Measurements from ENCODE around the gene BGN.

Gene BGN

GRCh38 chrX:153462291-153462690, 32.5 kb upstream of the BGN start:
- no peak for DNase-seq

DNA sequence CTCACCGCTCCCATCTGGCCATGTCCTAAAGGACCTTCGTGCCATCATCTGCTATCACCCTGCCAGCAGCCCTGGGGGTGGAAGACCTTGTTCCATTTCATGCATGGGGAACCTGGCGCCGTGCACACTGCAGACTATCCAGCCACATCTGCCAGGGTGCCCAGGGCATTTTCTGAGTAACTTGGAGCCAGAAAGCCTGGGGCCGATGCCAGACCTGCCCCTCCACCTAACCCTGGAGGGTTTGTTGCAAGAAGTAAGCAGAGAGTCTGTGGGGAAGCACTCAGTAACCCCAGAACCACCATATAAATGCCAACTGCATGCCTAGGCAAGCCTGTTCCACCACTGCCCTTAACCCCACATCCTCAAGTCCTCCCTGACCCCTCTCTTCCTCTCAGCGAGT, 31.7 kb upstream of the BGN start:
- DNase-seq, result no peak

- no peak for DNase-seq
Observed at GRCh38 chrX:153463556-153463955, 31.2 kb upstream of the BGN start.

DNA sequence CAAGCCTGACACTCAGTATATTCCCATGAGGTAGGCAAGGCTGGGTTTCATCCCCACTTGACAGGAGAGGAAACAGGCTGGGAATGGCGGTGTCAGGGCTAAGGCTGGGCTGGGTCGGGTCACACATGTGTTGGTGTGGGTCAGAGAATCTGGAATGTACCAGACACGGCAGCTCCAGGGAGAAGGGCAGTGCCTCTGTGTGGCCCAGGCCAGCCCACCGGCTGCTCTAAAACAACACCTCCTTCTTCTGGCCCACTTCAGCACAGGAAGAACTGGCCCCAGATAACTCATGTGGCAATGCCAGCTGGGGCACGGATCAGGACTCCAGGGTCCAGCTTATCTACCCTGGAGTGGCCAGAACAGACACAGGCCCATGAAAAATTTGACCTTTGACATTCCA, 30.7 kb upstream of the BGN start:
- DNase-seq, result no peak

- no peak for DNase-seq
Observed at GRCh38 chrX:153465691-153466380, 28.9 kb upstream of the BGN start.

DNA sequence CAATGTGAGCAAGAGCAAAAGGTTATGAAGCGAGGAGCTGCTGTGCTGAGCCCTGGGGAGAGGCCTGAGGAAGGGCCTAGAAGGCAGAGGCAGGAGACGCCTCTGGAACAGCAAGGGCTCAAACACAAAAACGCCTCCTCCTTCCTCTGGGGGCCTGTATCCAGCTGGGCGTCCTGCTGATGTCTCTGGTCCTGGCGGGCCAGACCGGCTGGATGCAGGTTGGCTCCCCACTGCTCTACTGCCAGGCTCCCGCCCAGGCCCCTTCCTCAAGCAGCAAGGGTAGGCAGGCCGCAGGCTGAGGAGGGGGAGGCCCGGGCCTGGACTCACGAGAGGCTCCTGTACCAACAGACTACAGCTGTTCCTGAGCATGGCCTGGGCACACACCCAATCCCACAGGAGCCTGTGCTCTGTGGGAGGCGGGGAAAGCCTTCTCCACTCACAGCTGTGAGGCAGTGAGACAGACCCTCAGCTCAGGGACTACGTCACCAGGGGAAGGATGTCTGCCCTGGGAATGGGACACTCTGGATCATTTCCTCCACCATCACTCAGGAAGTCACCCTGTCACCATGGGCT, 26.7 kb upstream of the BGN start:
- DNase-seq, result no peak

- DNase-seq, result peak in 1 of 5 donors; percentile 8
Observed at GRCh38 chrX:153469811-153470410, 24.9 kb upstream of the BGN start.

GRCh38 chrX:153470411-153471363, 24.1 kb upstream of the BGN start, which contains the start of gene HAUS7:
HAUS7 (minus strand) TSS chrX:153470576; CDS start chrX:153470557, 19 bp downstream.
- DNase-seq, result peak; percentile 80 to 95 (median 83)

DNA sequence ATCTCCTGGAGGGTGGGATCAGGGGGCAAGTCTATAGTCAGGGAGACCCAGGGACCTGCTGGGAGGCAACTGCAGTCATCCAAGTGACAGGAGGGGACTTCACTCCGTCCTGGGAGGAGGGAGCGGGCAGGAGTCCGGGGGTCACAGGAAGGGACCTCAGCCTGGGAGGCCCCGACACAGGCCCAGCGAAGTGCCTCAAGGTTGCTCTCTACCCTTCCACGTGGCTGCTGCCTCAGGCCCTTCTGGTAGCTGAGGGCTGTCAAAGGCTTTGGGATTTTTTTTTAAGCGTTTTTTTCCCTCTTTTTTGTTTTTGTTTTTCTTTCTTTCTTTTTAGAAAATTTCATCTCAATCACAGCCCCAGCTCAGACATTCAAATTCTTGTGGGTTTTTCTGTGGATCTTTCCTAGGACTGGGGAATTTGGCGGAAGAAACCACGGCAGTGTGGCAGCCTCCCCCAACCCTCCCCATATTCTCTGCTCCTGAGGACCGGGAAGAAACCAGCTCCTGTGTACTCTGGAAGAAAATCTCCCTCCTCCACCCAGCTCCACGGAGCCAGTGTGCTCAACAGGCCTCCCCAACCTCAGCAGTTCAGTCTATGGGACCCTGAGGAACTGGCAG, 23.0 kb upstream of the BGN start:
- no peak for DNase-seq

DNA sequence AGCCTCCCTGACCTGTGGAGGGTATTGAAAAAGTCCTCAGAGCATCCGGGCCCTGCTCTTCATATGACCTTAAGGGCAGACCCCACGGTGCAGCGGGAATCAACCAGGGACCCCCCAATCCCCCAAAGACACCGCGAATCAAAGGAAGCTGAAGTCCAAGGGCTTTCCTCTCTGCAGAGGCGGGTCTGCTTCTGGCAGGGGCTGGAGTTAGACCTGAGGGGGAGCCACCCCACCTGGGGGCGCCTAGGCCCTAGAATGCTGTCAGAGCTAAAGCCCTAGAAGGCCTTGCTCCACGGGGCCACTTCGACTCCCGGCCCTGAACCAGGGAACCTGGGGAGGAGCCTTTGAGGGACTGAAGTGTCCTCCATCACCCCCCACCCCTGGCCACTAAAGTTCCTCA, 21.7 kb upstream of the BGN start:
- DNase-seq, result no peak

DNA sequence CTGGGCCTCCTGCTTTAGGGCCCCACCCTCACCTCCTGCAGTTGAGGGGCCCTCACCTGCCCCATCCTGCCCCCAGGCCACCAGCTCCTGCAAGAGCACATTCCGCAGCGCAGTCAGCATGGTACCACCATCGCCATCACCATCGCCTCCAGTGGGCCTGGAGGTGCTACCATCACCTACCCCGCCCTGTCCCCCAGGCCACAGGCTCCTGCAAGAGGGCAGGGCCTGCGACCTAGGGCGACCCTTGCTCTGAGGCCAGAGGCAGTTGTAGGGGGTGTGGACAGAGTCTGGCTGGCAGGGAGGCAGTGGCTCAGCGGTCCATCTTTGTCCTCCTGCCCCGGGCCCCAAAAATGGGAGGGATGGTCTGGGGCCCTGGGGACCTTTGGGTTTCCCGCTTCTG, 20.5 kb upstream of the BGN start:
- no peak for DNase-seq

DNA sequence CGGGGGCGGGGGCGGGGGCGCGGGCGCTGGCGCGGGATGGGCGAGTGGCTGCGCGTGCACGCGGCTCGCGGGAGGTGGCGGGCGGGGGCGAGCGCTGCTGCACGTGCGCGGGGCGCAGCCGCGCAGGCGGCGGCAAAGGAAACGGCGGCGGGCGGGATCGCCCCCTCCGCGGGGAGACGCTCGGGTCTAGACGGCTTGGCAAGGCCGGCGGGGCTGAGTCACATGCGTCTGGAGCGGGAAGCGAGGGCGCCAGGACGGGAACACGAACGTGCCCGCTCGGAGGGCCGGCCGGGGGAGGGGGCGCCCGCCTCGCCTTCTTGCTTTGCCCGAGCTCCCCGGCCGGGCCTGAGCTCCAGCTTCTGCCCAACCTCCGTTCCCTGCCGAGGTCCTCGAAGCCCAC, 20.1 kb upstream of the BGN start:
- DNase-seq, result peak; percentile 8 to 51 (median 21)

GRCh38 chrX:153475271-153475670, 19.5 kb upstream of the BGN start:
- DNase-seq, result no peak

DNA sequence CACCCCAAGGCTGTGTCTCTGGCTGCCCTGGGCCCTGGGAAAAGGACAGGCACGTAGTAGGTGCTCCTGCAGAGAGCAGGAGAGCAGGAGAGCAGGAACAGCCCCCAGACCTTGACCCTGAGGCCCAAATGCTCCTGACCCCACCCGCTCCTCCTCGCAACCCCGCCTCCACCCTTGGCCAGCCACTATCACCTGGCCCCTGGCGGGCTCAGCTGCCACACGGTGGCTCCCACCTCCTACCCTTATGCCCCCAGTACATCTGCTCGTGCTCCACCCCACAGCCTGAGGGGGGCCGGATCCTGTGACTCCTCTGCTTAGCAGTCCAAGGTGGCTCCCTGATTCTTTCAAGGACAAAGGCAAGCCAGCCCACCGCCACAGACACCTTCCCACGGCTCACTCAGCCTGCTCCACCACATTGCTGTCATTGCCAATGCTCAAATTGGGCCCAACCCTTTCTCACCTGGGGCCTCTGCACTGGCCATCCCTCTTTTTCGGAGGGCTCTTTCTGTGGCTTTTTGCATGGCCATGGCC, 19.0 kb upstream of the BGN start:
- no peak for DNase-seq

GRCh38 chrX:153476666-153477363, 18.0 kb upstream of the BGN start:
- DNase-seq, result no peak

DNA sequence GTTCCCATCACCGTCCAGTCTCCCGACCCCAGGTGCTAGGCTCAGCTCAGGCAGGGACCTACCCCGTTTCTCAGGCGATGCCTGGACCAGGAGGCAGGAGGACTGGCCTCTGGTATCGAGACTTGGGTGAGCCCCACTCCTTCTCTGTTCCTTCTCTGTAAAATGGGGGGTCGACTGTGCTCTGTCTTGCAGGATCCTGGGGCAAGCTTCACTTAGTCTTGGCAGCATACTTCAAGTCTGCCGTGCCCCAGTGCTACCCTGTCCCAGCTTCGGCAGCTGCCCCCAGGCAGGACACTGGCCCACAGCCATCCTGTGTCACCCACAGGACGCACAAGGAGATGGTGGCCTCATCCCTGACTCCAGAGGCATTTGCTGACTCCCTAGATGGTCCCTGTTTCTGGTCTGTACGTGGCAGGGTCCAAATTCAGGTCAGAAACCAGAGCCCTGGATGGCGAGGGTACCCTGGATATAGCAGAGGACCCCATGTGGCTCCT, 17.4 kb upstream of the BGN start:
- no peak for DNase-seq

- no peak for DNase-seq
Observed at GRCh38 chrX:153477901-153478300, 16.9 kb upstream of the BGN start.

DNA sequence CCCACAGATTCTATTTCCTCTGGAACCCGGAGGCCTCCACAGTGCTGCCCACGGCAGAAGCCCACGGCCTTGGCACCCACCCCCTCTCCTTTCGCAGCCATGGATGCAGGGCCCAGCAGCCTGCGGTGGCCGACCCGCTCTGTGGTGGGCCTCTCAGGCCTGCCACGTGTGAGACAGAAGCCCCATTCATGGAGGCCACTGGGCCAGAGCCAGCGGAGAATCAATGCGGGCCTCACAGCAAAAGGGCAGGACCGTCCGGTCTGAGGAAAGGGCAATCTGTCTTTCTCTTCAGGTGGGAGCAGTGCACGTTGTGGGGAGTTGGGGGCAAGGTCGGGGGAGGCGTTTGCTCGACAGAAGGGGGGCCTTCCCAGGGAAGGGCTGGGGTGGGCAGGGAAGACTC, 16.0 kb upstream of the BGN start:
- no peak for DNase-seq

GRCh38 chrX:153481043-153481442, 13.7 kb upstream of the BGN start:
- DNase-seq, result no peak

DNA sequence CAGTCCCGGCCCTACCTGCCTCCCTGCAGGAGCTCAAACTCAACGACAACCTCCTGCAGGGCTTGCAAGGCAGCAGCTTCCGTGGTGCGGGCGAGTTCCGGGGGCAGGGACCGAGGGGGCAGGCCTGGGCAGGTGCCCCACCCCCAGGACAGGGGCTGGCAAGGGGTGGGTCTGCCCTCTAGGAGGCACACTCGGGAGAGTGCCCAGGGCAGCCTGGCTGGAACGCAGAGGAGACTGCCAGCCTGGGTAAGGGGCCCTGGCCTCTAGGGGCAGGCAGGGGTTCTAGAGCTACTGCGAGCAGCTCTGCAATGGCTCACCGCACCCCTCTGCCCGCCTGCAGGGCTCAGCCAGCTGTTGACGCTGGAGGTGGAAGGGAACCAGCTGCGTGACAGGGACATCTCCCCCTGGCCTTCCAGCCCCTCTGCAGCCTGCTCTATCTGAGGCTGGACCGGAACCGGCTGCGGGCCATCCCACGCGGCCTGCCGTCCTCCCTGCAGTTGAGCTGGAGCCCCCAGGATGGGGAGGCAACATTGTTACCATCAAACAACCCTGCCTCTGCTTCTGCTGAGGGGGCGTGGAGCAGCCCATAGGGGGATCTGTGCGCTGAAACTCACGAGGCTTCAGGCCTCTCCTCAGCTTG, 12.3 kb upstream of the BGN start:
- DNase-seq, result no peak

Measured in T-helper 1 cell (primary cell).